Measurements from ENCODE around the gene RUNX1.

RUNX1 gene

DNA sequence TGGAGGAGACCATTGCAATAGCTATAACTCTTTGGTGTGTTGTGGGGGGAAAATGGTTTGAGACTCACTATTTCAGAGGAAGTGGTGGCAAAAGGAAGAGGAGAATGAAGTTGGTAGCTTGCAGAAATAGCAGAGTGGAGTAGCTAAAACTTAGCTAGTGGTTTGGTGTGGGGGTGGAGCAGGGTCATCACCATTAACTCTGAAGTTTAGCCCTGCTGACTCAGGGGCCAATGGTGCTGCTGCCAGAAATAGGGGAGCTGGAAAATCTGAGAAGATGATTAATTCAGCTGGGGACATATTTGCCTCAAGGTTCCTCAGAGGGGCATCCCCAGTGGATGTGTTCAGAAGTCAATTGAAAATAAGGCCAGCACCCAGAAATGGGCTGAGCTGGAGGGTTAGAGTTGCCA lies 65.4 kb downstream of the RUNX1 start:
- Histone ChIP-seq H3K4me3 (ENCODE audit: low read length) (no peak overlapping the region), H3K4me1 (ENCODE audit: control insufficient read depth, insufficient read depth, low read length) (peaks cover 6% of the 10 kb centered on the region), H3K9ac (ENCODE audit: low read length) (no peak overlapping the region)

DNA sequence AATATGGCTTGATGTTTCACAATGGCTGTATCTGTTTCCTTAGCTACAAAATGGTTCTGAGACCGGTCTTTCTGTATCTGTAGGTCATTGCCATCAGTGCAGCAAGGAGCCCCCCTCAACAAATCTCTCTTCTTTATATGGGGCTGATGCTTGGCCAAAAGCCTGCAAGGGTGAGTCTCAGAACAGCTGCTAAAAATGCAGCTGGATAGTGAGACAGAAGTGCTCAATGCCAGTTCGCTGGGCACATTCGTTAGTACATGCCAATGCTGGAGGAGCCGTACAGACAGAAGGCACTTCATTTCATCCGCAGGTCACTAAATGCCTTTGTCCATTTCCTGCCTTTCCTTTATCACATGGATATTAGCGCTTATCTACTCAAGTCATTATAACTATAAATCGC lies 67.3 kb downstream of the RUNX1 start:
- Histone ChIP-seq H3K9me3 (ENCODE audit: control insufficient read depth, low read length) (no peaks in the 10 kb centered on the region), H3K4me1 (ENCODE audit: control insufficient read depth, insufficient read depth, low read length) (peaks cover 2% of the 10 kb centered on the region), H3K27me3 (ENCODE audit: control insufficient read depth, insufficient read depth, low read length) (no peaks in the 10 kb centered on the region), H3K36me3 (ENCODE audit: control insufficient read depth, insufficient read depth, low read length) (no peaks in the 10 kb centered on the region), H3K4me3 (ENCODE audit: low read length) (no peak overlapping the region), H3K9ac (ENCODE audit: low read length) (no peak overlapping the region)

More for the DNA sequence above, 65.4 kb downstream of the RUNX1 start:
- no peaks in the 10 kb centered on the region for H3K27me3 ChIP-seq (ENCODE audit: control insufficient read depth, insufficient read depth, low read length)
- H3K36me3 ChIP-seq (ENCODE audit: control insufficient read depth, insufficient read depth, low read length) = no peaks in the 10 kb centered on the region
- H3K9me3 ChIP-seq (ENCODE audit: control insufficient read depth, low read length) = no peaks in the 10 kb centered on the region

DNA sequence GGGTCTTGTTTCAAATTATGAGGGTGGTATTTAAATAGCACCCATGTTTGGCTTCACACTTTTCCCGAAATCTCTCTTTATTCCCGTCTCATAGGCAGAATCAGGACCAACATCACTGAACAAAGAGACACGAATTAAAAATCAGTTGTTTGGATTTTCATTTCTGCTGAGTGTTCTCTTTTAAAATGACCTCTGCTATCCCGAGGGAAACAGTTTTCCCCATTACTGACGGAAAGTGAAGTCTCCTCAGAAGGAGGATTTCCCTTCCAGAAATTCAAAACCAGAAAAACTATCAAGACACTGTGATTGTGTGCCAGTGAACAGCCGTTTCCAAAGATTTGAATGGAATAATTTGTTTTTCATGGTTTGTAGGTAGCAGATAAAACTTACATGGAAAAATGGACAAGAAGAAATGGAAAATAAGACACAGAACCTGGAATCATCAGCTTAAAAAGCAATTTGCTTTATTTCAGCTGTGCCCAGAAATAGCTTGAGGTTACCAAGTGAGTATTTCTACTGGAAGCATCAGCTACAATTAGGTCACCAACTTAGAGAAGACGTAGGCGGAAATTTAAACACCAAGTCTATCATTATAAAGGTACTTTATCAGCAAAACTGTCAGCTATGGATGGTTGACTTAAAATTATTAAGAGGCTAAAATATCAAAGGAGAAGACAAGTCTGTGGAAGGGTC lies 68.5 kb downstream of the RUNX1 start:
- H3K27me3 ChIP-seq (ENCODE audit: control insufficient read depth, insufficient read depth, low read length) = no peaks in the 10 kb centered on the region
- H3K4me3 ChIP-seq (ENCODE audit: low read length) = no peak overlapping the region
- no peaks in the 10 kb centered on the region for H3K4me1 ChIP-seq (ENCODE audit: control insufficient read depth, insufficient read depth, low read length)

DNA sequence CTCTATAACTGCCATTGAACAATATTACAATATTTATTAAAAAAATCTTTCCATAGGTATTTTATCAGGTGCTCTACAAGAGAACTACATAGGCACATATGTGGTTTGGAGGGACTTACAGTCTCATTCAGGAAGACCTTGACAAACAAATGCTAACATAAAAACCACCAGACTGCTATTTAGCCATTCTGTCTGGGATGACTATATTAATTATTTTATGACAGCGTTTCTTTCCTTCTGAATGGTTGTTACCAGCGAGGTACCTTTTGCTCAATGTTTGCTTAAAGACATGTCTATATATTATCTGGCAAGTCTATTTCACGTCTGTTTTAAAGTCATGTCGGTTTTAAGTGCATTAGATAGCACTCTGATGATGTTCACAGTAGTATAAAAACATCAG lies 69.7 kb downstream of the RUNX1 start:
- no peaks in the 10 kb centered on the region for H3K9me3 ChIP-seq (ENCODE audit: control insufficient read depth, low read length)
- no peaks in the 10 kb centered on the region for H3K4me1 ChIP-seq (ENCODE audit: control insufficient read depth, insufficient read depth, low read length)
- H3K4me3 ChIP-seq (ENCODE audit: low read length) = no peak overlapping the region
- no peaks in the 10 kb centered on the region for H3K27me3 ChIP-seq (ENCODE audit: control insufficient read depth, insufficient read depth, low read length)
- H3K9ac ChIP-seq (ENCODE audit: low read length) = no peak overlapping the region
- no peaks in the 10 kb centered on the region for H3K36me3 ChIP-seq (ENCODE audit: control insufficient read depth, insufficient read depth, low read length)

More for the DNA sequence above, 68.5 kb downstream of the RUNX1 start:
- no peaks in the 10 kb centered on the region for H3K9me3 ChIP-seq (ENCODE audit: control insufficient read depth, low read length)
- H3K36me3 ChIP-seq (ENCODE audit: control insufficient read depth, insufficient read depth, low read length) = no peaks in the 10 kb centered on the region
- H3K9ac ChIP-seq (ENCODE audit: low read length) = no peak overlapping the region

DNA sequence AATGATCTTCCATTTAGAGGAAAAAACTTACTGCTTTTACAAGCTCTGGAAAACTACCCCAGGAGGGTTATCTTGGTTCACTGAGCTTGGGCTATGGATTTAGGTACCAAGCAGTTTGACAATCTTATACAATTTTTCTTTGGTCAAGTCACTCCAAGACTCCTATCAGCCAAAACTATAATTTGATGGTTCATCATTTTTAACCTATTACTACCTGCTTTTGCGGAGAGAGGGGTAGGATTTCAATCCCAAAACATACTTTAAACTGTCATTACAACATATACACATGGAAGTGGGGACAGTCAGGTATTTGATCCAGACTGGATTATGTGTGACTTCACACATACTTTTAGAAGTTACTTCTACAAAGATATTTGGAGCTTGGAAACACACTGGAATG lies 71.8 kb downstream of the RUNX1 start:
- Histone ChIP-seq H3K36me3 (ENCODE audit: control insufficient read depth, insufficient read depth, low read length) (no peaks in the 10 kb centered on the region), H3K27me3 (ENCODE audit: control insufficient read depth, insufficient read depth, low read length) (no peaks in the 10 kb centered on the region), H3K9me3 (ENCODE audit: control insufficient read depth, low read length) (no peaks in the 10 kb centered on the region), H3K4me1 (ENCODE audit: control insufficient read depth, insufficient read depth, low read length) (no peaks in the 10 kb centered on the region), H3K9ac (ENCODE audit: low read length) (no peak overlapping the region), H3K4me3 (ENCODE audit: low read length) (no peak overlapping the region)

DNA sequence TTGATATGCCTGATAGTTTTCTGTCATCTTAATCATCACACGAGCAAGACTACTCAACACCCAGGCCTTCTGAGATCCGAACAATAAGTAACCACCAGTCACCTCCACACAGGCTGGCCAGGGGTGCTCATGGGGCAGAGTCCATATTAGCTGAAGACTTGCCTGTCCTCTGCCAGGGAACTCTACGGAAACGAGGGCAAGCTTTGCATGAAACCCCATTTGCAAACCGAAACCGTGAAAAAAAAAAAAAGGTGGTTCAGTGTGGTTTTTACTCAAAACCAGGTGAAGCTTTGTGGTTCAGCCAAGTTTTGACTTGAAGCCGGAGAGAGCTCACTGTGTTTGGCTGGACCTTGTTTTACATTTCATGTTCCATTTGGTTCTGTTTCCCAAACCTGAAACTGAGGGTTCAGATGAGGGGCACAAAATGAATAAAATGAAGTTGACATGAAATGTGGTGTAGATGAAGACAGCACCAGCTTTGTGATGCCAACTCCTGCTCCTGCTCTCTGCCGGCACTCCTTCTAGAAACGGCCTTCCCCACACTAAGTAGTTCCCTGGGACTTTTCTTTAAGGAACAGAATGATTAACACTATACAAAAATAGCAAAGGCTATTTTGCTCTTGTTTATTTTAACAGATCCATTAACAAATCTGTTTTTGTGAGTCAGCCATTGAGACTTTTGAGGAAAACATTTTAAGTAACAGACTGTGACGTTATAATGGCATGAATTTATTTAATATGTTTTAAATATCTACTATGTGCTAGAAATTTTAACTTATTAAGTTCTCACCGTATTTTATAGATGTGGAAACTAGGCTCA lies 74.7 kb downstream of the RUNX1 start:
- Histone ChIP-seq H3K9me3 (ENCODE audit: control insufficient read depth, low read length) (no peaks in the 10 kb centered on the region), H3K36me3 (ENCODE audit: control insufficient read depth, insufficient read depth, low read length) (no peaks in the 10 kb centered on the region), H3K4me1 (ENCODE audit: control insufficient read depth, insufficient read depth, low read length) (no peaks in the 10 kb centered on the region), H3K9ac (ENCODE audit: low read length) (no peak overlapping the region), H3K4me3 (ENCODE audit: low read length) (no peak overlapping the region), H3K27me3 (ENCODE audit: control insufficient read depth, insufficient read depth, low read length) (no peaks in the 10 kb centered on the region)

DNA sequence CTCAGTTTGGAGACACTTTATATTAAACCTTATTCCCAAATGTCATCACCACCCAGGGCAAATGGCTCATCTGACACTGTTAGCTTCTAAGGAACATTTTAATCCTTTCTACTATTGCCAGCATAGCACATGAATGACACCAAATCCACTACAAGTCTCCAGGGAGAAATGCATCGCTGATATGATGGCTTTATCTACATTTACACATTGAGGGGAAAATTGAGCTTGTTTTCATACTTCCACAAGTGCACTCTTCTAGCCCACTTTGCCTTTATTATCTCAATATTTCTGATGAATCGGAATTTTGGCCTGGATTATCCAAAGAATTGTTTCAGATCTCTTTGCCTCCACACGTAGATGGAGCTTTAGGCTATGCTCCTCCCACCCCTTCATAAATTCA lies 75.4 kb downstream of the RUNX1 start:
- no peaks in the 10 kb centered on the region for H3K36me3 ChIP-seq (ENCODE audit: control insufficient read depth, insufficient read depth, low read length)
- no peaks in the 10 kb centered on the region for H3K4me1 ChIP-seq (ENCODE audit: control insufficient read depth, insufficient read depth, low read length)
- no peaks in the 10 kb centered on the region for H3K27me3 ChIP-seq (ENCODE audit: control insufficient read depth, insufficient read depth, low read length)
- H3K4me3 ChIP-seq (ENCODE audit: low read length) = no peak overlapping the region
- no peaks in the 10 kb centered on the region for H3K9me3 ChIP-seq (ENCODE audit: control insufficient read depth, low read length)
- no peak overlapping the region for H3K9ac ChIP-seq (ENCODE audit: low read length)

DNA sequence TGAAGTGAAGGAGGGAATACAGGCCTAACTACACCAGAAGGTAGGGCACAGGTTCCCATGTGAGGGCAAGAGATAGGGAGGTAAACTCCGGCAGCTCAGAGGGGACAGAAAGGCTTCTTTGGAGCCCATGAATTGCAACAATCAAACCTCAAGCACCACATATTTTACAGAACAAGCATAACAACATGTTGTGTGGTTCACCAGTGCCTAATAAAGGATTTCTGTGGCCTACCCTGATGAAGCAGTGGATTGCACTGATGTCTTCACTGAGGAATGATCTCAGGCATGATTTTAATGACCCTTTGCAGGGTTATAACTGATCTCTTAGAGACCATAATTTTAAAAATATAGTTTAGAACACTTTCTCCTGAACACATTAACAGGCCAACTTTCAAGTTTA lies 77.4 kb downstream of the RUNX1 start:
- Histone ChIP-seq H3K9ac (ENCODE audit: low read length) (no peak overlapping the region), H3K27me3 (ENCODE audit: control insufficient read depth, insufficient read depth, low read length) (no peaks in the 10 kb centered on the region), H3K36me3 (ENCODE audit: control insufficient read depth, insufficient read depth, low read length) (no peaks in the 10 kb centered on the region), H3K4me1 (ENCODE audit: control insufficient read depth, insufficient read depth, low read length) (peaks cover 4% of the 10 kb centered on the region), H3K4me3 (ENCODE audit: low read length) (no peak overlapping the region), H3K9me3 (ENCODE audit: control insufficient read depth, low read length) (no peaks in the 10 kb centered on the region)

DNA sequence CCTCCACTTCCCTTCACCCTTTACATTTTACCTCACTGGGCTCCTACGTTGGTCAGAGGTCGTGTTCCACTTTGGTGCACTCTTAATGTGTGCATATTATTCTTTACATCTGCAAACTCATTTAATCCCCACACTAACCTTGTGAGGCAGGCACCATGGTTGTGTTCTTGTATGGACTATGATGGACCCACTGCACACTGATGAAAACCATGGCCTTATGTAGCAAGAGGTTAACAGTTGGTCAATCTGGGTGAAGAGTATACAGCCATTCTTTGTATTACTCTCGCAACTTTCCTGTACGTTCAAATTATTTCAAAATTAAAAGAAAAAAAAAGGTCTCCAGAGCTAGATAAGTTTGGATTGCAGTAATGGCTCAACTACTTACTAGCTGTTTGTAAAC lies 78.5 kb downstream of the RUNX1 start:
- Histone ChIP-seq H3K27me3 (ENCODE audit: control insufficient read depth, insufficient read depth, low read length) (no peaks in the 10 kb centered on the region), H3K9me3 (ENCODE audit: control insufficient read depth, low read length) (no peaks in the 10 kb centered on the region)

DNA sequence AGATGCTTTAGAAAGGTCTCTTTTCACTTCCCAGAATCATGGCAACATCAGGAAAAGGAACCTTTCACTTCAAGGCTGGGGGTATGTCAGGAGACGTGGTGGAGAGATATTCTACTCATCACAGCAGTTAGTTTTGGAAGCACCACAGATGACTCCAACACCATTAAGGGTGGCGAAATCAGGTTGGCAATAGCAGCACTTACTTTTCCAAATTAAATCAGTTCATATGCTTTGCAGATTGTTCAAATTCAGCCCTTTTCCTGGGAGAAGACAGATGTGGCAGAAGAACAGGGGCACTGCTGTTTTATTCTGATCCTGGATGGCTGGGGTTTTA lies 79.0 kb downstream of the RUNX1 start:
- H3K4me3 ChIP-seq (ENCODE audit: low read length) = no peak overlapping the region
- H3K4me1 ChIP-seq (ENCODE audit: control insufficient read depth, insufficient read depth, low read length) = peaks cover 4% of the 10 kb centered on the region
- H3K27me3 ChIP-seq (ENCODE audit: control insufficient read depth, insufficient read depth, low read length) = no peaks in the 10 kb centered on the region
- H3K9me3 ChIP-seq (ENCODE audit: control insufficient read depth, low read length) = no peaks in the 10 kb centered on the region
- no peak overlapping the region for H3K9ac ChIP-seq (ENCODE audit: low read length)
- H3K36me3 ChIP-seq (ENCODE audit: control insufficient read depth, insufficient read depth, low read length) = no peaks in the 10 kb centered on the region

More for the DNA sequence above, 78.5 kb downstream of the RUNX1 start:
- Histone ChIP-seq H3K9ac (ENCODE audit: low read length) (no peak overlapping the region), H3K4me1 (ENCODE audit: control insufficient read depth, insufficient read depth, low read length) (peaks cover 4% of the 10 kb centered on the region), H3K4me3 (ENCODE audit: low read length) (no peak overlapping the region), H3K36me3 (ENCODE audit: control insufficient read depth, insufficient read depth, low read length) (no peaks in the 10 kb centered on the region)

DNA sequence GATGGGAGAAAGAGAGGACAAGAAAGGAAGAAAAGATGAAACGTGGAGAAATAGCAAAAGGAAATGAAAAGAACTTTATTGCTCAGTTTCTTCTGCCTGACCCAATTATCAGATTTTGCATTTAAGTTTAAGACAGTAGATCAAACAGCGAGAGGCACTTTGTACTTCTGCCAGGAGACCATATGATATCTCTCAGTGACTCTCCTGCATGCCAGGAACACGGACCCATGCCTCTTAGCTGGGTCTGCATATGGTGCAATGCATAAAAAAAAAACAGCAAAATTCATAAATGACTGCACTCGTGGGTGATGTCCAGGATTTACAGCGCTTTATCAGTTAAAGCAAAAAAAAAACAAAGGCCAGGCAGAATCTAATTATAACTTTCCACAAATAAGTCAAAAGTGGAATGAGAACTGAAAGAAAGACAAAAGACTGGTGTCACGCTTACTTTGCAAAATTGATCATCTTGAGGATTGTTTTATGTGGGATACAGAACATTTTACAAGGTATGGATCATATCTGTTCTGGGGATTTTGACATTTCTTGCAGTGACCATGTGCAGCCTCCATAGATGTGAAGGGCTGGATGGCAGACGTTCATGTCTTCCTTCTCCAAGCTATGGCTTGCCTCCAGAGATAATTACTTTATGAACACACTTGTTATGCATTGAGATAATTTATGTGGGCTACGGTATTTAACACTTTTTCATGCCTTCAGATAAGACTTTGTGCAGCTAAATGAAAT lies 79.5 kb downstream of the RUNX1 start:
- Histone ChIP-seq H3K27me3 (ENCODE audit: control insufficient read depth, insufficient read depth, low read length) (no peaks in the 10 kb centered on the region), H3K4me3 (ENCODE audit: low read length) (no peak overlapping the region), H3K36me3 (ENCODE audit: control insufficient read depth, insufficient read depth, low read length) (no peaks in the 10 kb centered on the region), H3K4me1 (ENCODE audit: control insufficient read depth, insufficient read depth, low read length) (peaks cover 4% of the 10 kb centered on the region), H3K9ac (ENCODE audit: low read length) (no peak overlapping the region), H3K9me3 (ENCODE audit: control insufficient read depth, low read length) (no peaks in the 10 kb centered on the region)

Measured in mucosa of stomach (tissue), 1 donor.